ENCODE data around the gene COPB1.

Gene COPB1

DNA sequence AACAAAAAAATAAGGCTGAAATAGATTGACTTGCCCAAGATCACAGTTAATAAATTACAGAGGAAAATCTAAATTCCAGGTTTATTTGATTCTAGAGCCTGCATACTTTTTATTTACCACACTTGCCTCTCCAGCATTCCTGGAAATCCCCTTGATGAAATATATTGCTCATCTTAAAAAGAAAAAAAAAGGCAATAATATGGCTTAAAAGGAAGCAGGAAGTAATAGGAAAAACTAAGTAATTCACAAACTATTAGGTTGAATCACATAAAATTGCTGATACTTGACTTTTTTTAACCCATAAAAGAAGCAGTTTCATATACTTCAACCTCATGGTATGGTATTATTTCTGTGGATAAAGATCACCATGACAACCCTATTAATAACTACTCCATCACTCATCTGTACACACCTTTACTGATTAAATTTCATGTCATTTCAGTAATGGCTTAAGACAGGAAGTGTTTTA is 52.9 kb downstream of the COPB1 start:
- in situ Hi-C loops (cut with MboI; ENCODE audit: low pct_unique_long_range_greater_than_20kb, low sequenced_read_pairs) = no loop called here
- no peak for DNase-seq

DNA sequence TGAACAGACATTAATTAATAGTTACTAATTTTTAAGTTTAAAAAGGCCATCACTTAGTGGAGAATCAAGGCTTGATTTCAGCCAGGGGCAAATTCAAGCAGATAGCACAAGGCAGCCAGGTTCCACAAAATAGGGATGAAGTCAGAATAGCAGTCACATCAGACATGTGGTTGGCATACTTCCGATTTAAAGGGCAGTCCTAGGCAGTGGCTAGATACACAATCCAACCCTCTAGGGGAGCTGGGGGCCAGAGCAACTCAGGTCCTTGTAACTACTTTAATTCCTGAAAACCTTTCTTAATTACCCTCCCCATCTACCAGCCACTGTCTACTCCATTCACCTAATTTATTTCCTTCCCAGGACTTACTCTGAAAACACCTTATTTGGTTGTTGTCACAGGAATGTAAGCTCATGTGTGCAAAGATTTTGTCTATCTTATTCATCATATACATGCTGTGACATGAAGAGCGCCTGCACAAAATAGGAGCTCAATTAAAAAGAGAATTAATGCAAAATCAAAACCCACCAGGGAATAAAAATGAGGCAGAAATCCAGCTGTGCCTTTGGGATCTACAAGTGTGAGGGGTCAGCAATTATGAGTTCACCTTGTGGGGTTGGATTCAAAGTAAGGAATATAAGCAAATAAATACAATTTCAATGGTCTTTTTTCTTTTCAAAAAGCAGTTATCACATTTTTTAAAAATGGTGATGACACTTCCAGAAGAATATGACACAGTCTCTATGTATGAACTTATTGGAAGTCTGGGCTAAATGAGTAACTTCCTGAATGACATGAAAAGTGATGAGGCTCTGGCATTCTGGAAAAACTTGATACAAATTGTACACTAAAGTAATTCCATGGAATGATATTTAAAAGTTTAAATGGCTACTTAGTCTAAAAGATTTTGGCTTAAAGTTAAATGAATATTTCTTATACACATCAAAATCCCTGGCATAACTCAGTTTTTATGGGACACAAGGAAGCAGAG is 53.8 kb downstream of the COPB1 start:
- in situ Hi-C loops (cut with MboI; ENCODE audit: low pct_unique_long_range_greater_than_20kb, low sequenced_read_pairs) = no loop called here
- no peak for DNase-seq

DNA sequence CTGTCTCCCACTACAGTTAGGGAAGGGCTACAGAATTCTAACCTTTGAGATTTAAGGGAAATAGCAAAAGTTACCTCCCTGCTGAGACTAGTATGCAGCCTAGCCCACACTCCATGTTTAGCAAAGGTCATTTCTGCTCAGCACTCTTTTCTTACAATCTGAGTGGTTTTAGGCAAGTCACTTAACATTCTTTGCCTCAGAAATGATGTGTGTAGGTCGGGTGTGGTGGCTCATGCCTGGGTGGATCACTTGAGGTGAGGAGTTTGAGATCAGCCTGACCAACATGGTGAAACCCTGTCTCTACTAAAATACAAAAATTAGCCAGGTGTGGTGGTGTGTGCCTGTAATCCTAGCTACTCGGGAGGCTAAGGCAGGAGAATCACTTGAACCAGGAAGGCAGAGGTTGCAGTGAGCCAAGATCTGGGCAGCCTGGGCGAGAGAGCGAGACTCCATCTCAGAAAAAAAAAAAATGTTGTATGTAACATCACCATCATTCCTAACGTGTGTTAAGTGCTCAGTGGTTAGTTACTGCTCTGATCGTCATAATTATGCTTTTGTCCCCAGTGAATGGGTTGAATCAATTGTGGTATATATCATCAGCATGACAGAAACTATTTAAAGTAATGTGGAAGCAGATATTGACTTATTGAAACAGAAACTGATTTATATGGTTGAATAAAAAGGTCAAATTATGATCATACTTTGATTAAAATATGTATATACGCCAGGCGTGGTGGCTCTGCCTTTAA is 55.0 kb downstream of the COPB1 start:
- in situ Hi-C loops (cut with MboI; ENCODE audit: low pct_unique_long_range_greater_than_20kb, low sequenced_read_pairs) = no loop called here
- no peak for DNase-seq

DNA sequence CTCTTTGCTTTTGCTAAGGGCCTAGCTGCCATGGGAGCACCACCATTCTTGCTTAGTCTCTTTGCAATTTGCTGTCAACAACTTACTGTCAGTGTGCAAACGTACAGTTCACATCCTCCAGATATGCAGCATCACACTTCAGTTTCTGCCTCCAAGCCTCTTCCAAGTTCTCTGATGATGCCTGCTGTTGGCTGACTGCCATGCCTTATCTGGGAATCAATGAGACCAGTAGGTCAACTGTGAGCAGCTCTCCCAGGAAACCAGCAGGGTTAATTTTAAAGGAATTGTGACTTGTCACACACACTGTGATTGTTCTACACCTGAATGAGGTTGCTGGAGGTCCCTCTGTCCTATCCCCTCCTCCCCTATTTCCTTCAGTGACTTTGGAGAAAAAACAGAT is 56.0 kb downstream of the COPB1 start:
- in situ Hi-C loops (cut with MboI; ENCODE audit: low pct_unique_long_range_greater_than_20kb, low sequenced_read_pairs) = no loop called here
- DNase-seq = no peak

DNA sequence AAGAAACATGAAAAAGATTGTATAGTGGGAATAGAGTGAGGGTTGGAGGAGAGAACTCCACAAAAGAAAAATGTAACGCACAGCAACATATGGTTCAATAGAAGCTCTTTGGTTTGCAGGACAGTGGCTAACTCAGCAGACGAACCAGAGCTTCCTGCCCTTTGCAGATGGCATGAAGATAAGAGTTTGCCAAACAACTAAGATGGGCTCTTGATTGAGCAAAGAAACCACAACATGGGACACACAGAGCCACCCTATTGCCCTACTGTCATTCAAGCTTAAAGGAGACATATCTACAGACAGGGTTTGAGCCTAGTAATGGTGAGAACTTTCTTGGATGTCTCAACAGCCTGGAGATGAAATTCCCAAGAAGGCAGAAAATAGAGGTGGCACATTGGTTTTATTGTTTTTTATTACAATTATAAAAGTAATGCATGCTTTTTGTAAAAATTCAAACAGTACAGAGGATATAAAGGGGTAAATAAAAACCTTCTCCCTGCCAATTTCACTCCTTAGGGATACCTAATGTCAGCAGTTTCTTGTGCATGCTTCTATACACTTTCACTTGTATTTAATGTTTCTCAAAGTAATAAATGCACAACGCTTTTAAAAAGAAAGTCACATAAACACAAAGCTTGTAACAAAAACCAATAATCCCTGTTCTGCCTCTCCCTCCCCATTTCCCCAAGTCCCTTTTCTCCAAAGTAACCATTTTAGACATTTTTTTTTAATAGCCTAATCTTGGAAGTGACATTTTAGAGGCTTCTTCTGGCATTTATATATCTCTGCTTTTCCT is 63.7 kb downstream of the COPB1 start:
- in situ Hi-C loops (cut with MboI; ENCODE audit: low pct_unique_long_range_greater_than_20kb, low sequenced_read_pairs) = no loop called here
- DNase-seq = peak; percentile 86

DNA sequence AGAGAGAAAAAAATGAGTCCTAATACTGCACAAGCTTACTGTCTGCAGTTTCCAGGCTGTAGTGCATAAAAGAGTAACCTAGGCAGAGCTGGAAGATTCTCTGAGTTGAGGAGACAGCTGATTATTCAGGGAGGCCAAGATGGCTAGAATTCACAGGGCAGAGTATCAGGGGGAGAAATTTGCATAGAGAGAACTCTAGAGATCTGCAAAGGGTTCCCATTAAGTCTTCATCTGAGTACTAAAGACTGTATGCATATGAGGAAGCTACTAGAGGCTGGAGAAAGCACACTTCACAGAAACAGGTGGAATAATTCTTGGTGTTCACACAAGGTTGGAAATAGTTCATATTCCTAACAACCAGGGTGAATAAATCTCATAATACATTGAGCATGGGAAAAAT is 74.0 kb downstream of the COPB1 start:
- in situ Hi-C loops (cut with MboI; ENCODE audit: low pct_unique_long_range_greater_than_20kb, low sequenced_read_pairs) = no loop called here

DNA sequence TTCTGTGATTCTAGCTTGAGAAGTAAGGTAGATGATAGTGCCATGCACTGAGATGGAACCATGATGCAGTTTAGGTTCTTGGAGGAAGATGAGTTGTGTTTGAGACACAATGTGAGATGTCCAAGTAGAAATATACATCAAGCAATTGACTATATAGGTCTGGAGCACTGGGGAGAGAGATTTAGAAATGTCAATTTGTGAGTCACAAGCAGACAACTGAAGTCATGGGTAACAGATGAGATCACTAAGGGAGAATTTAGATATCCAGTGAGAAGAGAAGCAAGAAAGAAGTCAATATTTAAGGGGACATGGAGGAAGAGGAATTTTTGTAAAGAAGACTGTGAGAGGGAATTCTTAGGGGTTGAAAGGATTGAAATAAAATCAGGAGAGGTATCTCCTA is 75.5 kb downstream of the COPB1 start:
- in situ Hi-C loops (cut with MboI; ENCODE audit: low pct_unique_long_range_greater_than_20kb, low sequenced_read_pairs) = no loop called here
- no peak for DNase-seq

More for the DNA sequence above, 74.0 kb downstream of the COPB1 start:
- no peak for DNase-seq

DNA sequence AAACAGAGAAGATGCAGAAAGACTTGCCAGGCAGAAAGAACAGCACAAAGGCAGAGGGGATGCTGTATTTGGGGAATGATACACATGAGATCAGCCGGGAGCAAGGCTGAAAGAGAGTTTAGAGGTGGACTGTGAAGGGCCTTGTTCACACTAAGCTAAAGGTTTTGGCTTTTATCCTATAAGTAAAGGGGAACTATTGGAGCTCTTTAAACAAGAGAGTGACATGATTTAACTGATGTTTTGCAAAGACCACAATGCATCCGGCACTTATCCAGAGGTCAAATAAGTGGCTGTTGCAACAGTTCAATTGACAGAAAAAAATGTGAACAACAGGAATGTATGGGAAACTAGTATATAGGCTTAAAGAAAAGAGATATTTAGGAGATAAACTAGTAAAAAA is 76.0 kb downstream of the COPB1 start:
- in situ Hi-C loops (cut with MboI; ENCODE audit: low pct_unique_long_range_greater_than_20kb, low sequenced_read_pairs) = no loop called here
- DNase-seq = peak; percentile 60

DNA sequence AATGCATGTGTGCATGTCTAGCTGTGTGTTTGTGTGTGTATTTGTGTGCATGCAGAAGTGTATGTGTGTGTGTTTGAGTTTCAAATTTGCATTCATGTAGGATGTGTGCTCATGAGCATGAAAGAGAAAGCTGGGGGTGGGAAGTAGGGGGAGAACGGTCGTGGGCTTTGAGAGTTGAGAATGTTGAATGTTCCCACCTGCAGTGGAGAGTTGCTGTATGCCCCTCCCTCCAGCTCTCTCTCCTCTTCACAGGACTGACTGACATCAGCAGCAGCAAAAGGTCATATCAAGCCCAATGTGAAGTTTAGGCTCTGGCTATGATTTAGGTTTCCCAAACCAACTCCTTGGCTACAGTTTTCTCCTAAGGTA is 76.8 kb downstream of the COPB1 start:
- no peak for DNase-seq
- in situ Hi-C loops (cut with MboI; ENCODE audit: low pct_unique_long_range_greater_than_20kb, low sequenced_read_pairs) = no loop called here

DNA sequence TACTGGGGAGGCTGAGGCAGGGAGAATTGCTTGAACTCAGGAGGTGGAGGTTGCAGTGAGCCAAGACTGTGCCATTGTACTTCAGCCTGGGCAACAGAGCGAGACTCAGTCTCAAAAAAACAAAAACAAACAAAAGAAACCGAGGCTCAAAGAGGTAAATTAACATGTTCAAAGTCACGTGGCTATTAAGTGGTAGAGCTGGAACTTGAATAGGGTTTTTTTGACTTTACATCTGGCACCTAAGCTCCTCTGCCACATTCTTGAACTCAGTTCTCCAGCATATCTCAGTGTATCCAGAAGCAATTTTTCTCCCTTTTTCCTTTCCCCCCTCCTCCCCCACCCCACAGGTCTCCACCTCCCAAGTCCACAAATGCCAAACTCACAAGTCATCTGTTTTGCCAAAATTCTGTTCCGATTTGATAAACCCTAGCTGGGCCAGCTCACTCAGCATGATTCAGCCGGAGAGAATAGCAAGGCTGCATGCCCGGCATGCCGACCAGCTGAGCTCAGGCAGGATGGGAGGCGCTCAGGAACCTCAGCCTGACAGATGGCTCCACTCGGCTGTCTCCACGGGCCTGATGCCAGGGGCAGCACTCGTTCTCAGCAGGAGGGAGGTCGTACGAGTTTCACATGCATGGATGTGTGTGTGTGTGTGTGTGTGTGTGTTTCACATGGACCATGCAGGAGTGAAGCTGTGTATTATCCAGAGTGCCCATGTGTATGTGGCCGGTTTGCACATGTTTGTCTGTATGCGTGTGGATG is 77.4 kb downstream of the COPB1 start:
- DNase-seq = no peak
- in situ Hi-C loops (cut with MboI; ENCODE audit: low pct_unique_long_range_greater_than_20kb, low sequenced_read_pairs) = no loop called here

DNA sequence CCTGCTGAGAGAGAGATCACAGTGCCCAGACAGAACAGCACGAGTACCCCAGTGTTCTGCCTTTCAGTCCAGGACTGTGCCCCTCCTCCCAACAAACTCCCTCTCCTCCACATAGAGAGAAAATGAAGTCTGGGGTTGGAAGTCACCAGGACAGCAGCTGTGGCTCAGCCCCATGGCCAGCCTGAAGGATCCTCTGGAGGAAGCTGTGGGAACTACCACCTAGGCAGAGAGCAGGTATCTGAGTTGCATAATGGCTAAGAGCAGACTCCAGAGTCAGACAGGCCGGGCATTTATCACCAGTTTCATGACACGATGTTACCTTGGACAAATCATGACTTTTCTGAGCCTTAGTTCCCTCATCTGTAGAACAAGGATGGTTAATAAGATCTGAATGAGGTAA is 79.4 kb downstream of the COPB1 start:
- in situ Hi-C loops (cut with MboI; ENCODE audit: low pct_unique_long_range_greater_than_20kb, low sequenced_read_pairs) = no loop called here
- DNase-seq = no peak

DNA sequence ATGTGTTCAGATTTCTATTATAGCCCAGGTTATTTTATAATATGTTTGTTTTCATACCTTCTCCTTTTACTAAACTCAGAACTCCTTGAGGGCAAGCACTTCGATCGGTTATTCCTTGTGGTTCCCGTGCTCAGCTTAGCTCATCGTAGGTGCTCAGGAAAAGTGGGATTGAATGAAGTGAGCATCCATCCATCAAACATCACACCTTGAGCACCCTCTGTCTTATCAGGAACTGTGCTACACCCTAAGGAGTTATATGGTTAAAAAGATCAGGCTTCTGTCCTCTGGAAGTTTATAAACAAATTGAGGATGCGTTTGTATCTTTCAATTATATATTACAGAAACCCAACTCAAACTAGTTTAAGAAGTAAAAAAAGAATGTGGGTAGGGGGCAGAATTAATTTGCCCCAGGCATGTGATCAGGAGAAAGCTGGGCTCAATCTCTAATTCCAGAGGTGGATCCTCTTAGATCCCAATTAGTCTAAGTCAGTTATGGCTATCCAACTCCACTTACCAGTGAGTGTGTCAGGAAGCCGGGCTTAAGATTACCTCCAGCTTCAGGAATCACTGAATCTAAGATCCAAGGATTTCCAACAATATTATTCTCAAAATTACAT is 80.7 kb downstream of the COPB1 start:
- DNase-seq = no peak
- in situ Hi-C loops (cut with MboI; ENCODE audit: low pct_unique_long_range_greater_than_20kb, low sequenced_read_pairs) = no loop called here

DNA sequence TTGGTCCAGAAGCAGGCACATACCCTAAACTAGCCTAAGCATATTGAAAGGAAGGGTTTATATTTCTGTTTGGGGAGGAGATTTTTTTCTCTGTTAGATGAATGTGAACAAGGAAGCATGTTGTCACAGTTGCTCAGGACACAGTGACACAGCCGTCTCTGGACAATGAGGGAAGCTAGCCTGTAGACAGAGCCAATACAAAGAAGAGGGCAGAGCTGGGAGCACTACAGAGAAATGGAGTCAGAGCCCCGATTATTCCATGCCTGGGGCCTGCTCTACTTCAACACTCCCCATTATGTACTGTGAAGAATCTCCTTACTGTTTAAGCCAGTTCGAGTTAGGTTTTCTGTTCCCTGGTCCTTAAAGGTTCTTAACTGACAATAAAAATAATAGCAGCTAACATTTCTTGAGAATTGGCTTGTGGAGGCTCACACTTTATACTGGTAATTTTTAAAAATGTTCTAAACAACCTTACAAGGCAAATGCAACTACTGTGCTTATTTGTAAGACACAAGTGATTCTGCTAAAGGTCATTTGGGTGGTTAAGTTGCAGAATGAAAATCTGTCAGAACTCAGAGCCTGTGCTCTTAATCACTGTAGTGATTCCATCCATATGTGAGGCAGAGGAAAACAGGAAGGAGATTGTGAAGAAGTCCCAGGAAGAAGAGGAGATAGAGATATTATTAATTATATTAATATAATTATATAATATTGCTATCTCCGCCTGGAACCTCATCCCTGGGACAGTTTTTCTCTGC is 81.8 kb downstream of the COPB1 start:
- DNase-seq = no peak
- in situ Hi-C loops (cut with MboI; ENCODE audit: low pct_unique_long_range_greater_than_20kb, low sequenced_read_pairs) = no loop called here

DNA sequence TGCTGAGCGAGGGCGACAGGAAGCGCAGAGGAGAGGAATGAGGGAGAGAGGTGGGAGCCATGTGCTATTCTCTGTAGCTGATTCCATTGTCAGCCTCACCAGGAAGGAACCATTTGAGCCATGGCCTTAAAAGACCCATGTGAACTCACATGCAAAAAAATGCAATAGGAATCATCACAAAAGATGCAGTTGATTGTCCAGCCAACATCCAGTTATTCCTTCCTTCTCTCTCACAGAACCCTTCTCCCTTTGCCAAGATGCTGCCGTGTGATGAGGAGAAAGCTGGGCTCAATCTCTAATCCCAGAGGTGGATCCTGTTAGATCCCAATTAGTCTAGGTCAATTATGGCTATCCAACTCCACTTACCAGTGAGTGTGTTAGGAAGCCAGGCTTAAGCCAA is 82.4 kb downstream of the COPB1 start:
- DNase-seq = no peak
- in situ Hi-C loops (cut with MboI; ENCODE audit: low pct_unique_long_range_greater_than_20kb, low sequenced_read_pairs) = no loop called here

DNA sequence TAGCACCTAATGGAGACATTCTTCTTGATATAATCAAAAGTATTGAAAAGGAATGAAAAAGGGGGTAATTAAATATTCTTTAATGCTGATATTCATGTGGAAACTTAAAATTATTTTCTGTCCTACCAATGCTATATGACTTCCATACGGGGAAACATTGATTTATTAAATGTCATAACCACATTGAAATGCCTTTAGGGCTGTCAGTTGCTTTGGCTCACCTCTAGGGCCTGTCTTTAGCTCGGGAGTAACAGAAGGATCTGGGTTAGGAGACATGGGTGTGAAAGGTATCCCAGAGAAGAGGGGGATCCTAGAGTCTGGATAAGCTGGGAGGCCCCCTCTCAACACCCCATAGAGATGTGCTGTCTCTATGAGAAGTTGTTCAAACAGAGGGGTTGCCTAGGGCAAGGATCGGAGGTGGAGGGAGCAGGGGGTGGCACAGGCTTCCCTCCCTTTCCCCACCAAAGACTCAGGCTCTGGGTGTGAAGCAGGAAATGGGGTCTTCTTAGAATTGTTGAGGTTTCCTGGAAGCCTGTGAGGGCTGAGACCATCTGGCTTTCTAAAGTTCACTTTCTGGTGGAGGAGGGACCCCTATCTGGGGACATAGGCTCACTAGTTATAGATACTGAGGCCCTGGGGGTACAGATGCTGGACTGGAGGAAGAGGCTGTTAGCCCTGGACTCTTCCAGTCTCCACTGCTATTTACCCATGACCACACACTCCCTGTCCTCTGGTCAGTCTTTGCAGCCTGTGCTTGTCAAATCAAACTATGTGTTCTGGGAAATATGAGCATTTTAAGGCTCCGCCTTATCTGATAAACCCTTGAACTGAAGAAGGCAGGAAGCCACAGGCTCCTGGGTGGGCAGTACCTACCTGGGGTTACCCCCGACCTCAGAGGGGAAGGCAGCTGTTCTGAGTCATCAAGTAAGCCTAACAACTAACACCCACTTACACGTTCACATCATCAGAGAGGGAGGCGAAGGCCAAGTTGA is 84.8 kb downstream of the COPB1 start:
- peak; percentile 75 for DNase-seq
- in situ Hi-C loops (cut with MboI; ENCODE audit: low pct_unique_long_range_greater_than_20kb, low sequenced_read_pairs) = no loop called here

DNA sequence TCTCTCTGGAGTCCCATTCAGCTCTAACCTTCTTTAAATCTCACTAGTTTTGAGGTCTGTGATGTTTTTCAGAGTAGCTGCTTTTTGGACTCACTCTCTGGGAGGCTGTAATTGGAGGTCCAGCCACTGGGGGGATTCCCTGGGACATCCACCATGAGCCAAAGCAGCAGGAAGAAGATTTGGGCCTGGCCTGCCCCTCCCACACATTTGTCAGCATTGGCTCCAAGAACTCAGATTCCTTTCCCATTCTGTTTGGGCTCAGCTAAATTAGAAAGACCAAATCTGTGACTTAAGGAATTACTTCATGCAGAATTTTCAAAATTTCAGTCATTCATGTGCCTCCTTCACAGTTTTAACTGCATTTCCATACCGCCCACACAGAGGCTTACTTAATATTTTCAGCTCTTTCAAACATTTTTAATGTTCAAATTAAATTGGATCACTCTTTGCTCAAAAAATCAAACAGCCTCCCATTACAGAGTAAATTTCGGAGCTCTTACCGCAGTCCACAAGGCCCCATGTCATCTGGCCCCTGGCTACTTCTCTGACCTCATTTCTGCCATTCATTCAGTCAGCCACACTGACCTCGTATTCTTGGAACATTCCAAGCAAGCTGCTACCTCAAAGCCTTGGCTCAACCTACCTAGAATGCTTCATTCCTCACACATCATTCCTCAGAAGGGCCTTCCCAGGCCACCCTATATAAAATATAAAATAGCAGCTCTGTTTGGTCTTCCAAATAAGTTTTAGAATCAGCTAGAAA is 86.1 kb downstream of the COPB1 start:
- in situ Hi-C loops (cut with MboI; ENCODE audit: low pct_unique_long_range_greater_than_20kb, low sequenced_read_pairs) = no loop called here
- peak; percentile 41 for DNase-seq

All from KBM-7 (cell line).